HG02885 (cell line): ENCODE results near the gene SMG6.
"Not testable (repeated sequence)": the region's sequence is repeated elsewhere in the genome, so short reads cannot be mapped to it uniquely, and the experiment has no call there.

Experiments used
- ATAC-seq: cut with Tn5 transposase; IDR thresholded peaks from one replicate; pipeline ENCODE4 v1.9.1; 2021; ENCODE audit warnings: mild to moderate bottlenecking; ENCODE audit not compliant: unreplicated experiment, poor library complexity

SMG6 gene

DNA sequence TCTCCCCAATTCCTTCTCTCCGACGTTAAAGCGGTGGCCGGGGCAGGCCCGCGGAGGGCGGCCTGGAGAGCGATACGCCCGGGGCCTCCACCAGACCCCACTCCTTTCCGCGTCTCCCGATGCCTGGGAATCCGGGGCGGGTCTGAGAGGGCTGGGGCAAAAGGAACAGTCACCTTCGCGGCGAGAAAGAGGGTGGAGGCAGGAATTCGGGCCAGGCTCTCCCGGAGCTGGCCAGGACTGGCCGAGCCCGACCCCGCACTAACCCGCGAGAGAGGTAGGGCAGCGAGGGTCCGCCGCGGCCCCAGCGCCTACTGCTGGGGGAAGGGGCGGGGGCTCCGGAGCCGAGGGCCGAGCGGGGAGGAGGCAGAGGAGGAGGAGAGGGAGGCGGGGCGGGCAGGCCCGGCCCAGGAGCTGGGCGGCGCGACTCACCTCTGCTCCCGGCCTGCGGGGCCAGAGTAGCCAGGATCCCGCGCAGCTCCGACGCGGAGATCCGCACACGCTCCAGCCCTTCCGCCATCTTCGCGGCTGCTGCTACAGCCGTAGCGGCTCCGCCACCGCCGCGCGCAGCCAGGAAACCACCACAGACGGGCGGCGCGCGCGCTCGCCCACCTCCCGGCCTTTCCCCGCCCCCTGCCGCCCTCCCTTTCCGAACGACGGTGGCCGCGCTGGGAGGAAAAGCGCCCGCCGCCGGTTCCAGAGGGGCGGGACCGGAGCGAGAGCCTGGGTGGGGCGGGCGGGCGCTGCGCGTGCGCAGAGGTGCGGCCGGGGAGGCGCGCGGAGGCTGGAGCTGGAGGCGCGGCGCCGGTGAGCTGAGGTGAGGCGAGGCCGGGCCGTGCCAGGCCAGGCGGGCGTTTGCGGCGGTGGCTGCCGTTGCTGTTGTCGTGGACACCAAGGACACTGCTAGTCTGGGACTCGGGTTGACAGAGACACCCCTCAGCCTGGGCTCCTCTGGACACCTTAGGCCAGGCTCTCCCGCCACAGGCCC, at the start of gene SMG6, which contains the start of gene SRR:
TSS of gene SMG6 (minus strand) at position 582 of the 985 bp plus-strand sequence. CDS start at position 517, 65 bp downstream.
TSS of gene SRR (plus strand) at position 747 of the 985 bp plus-strand sequence. CDS start 11,611 bp downstream, outside the sequence.
- ATAC-seq = peak; percentile 81

- no peak for ATAC-seq
Observed at GRCh38 chr17:2351269-2351668, 47.7 kb upstream of the SMG6 start.

DNA sequence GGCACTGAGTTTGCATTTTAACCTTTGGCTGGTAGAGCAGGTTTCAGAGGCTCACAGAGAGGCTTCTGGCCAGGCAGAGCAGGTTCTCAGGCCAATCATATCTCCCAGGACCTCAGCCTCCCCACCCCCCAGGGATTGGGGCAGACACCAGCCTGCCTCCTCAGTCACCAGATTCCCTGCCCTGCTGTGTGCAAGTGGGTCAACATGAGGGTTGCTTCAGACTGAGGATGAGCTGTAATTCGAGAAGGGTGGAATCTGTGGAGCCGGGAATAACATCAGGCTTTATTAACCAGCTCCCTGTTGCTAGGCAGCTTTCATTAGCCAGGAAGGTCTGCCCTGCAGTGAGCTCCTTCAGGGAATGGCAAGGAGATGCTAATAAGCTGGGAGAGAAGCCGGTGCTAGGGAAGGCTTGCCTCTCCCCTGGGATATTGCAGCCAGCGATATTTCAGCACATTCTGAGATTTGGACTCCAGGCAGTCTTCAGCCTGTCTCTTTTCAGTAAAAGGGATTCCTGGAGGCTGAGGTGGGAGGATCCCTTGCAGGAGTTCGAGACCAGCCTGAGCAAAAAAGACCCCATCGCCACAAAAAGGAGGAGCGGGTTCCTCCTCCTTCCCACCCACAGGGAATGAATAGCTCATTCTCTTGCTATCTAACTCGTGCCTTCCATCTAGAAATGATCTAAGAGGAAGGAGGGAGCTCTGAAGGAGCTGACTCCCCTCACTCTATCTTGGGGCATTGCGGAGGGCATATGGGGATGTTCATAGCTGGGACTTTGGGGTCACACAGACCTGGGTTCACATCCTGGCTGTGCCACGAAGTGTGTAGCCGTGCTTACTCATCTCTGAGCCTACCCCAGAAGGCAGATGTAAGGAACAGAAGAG, 44.5 kb upstream of the SMG6 start:
- ATAC-seq = no peak

- no peak for ATAC-seq
Observed at GRCh38 chr17:2346475-2346874, 42.9 kb upstream of the SMG6 start.

DNA sequence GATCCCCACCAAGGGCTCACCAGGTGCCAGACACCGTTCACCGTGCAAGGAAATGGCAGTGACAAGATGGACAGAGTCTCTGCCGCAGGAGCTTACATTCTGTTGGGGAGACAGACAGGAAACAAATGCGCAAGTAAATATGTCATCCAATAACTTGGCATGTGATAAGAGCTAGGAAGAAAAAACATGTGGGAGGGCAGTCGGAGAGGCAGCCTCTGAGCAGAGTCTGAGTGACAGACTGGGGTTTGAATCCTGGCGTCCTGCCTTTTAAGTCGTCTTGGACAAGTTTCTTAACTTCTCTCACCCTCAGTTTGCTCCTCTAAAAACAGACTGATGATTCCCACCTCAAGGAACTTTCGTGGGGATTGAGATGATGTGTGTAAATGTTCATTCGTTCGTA, 40.9 kb upstream of the SMG6 start:
- no peak for ATAC-seq

DNA sequence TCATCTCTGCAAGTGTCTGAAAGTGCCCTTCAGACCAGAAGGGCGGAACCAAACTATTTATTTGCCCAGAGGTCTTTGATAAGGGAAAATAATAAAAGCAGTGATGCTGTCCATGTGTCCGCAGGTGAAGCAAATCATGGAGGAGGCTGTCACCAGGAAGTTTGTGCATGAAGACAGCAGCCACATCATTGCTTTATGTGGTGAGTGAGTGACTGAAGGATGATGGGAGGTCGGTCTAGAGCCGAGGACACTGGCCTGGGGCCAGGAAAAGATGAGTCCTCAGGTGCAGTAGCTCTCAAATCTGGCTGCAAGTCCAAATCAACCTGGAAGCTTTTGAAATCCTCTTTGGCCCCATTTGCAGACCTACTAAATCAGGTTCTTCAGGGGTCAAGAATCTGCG, 39.8 kb upstream of the SMG6 start:
- no peak for ATAC-seq

DNA sequence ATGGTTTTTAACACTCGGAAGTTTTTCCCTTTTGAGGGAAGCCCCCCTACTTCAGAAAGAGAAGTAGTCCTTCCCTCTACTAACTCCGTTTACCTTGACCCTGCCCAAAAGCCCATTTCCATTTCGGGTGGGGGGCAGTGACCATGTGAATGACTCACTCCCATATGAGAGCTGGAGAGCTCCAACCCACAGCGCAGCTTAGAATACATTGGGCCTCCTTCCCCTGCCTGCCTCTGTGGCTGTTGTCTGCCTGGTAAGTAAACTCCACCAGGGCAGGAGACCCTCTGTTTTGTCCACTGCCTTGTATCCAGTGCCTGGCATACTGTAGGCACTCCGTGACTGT, 34.7 kb upstream of the SMG6 start:
- ATAC-seq = no peak

DNA sequence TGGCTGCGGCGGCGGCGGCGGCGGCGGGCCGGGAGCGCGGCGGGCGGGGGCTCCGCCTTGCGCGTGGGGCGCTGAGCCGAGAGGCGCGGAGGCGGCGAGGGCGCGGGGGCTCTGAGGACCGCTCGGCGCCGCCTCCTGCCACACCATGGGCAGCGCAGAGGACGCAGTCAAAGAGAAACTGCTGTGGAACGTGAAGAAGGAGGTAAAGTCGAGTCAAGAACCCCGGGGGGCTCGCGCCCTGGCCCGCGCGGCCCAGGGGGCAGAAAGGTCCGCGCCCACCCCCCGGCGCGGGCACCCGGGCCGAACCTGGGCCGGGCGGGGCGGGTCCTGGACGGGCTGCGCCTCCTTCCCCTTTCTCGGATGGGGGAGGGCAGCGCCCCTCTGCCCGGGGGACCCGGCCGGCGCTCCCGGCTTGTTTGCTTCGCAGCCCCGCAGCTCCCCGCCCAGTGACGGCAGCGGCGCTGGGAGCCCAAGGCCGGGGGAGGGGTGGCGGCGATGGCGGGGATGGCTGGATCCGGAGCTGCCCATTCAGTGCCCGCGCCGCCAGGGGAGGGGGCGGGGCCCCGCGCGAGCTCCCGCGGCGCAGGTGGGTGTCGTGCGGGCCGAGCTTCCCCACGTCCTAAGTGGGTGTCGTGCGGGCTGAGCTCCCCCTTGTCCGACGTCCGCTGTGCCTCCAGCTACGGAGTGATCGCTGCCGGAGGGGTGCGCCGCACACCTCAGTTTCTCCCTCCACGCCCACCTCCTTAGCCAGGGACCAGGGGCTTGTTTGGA, 34.1 kb upstream of the SMG6 start:
- peak; percentile 33 for ATAC-seq

DNA sequence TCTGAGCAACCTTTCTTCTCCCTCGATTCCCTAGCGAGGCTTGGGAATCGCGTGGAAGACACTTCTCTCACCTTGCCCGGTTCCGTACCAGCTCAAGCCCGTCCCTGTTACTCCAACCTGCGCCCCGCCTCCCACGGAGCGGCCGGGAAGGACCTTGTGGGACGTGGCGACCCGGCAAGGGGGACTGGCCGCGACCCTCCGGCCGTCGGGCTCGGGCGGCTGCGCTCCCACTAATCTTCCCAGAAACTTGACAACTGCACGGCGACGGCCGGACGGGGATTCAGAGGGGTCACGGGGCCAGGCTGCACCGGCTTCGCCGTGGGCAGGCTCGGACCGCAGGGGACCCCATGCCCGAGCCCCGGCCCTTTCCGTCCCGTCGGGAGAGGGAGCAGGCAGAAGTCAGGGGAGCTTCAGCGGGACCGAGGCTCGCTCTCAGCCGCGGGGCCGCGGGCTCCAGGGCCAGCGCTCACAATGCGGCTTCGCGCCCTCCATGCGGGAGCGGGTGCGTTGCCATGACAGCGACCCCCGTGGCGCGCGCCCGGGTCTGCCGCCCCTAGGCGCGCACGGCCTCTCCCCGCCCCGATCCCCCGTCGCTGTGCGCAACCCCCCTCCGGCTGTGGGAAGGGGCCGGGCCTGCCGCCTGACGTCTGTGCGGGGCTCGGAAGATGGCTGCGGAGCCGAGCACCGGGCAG, 33.4 kb upstream of the SMG6 start, which contains the start of gene SGSM2:
TSS of gene SGSM2 (plus strand) at position 650 of the 692 bp plus-strand sequence. CDS start 188 bp downstream, outside the sequence.
- peak; percentile 36 for ATAC-seq

DNA sequence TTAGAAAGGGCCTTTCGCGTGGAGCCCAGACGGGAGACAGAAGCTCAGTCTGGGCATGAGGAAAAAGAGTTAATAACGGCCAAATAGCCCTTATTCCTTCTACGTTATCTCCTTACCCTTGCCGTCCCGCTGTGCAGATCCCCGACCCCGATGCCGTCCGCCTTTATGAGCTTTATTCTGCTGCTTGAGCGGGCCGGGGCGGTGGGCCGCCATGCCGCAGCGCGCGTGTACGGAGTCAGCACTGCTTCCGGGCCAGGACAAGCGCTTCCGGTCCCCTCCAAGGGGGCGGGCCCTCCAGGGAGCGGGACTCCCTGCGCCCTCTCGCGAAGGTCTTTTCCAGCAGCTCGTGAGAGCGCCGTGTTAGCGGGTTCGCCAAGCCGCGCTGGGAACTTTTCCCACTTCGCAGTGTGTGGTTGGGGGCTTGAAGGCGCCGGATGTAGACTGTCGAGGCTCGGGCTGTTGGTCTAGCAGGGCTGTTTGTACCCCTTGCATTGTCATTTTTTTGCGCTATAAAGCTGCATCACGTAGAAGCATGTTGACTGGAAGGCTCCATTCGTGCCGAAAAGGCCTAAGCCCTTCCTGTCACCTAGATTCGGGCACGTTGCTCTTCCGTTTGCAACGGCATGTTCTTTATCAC, 32.7 kb upstream of the SMG6 start, which contains the start of gene TSR1:
TSS of gene TSR1 (minus strand) at position 243 of the 637 bp plus-strand sequence. CDS start at position 213, 30 bp downstream.
- peak; percentile 87 for ATAC-seq

GRCh38 chr17:2335726-2336214, 32.2 kb upstream of the SMG6 start:
- no peak for ATAC-seq

DNA sequence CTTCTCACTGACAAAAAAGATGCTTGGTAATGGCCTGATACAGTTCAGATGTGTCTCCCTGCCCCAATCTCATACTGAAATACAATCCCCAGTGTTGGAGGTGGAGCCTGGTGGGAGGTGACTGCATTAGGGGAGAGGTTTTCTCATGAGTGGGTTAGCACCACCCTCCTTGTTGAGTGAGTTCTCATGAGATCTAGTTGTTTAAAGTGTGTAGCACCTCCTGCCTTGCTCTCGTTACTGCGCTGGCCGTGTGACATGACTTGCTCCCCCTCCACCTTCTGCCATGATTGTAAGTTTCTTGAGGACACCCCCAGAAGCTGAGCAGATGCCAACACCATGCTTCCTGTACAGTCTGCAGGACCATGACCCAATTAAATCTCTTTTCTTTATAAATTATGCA, 27.7 kb upstream of the SMG6 start:
- ATAC-seq = no peak

DNA sequence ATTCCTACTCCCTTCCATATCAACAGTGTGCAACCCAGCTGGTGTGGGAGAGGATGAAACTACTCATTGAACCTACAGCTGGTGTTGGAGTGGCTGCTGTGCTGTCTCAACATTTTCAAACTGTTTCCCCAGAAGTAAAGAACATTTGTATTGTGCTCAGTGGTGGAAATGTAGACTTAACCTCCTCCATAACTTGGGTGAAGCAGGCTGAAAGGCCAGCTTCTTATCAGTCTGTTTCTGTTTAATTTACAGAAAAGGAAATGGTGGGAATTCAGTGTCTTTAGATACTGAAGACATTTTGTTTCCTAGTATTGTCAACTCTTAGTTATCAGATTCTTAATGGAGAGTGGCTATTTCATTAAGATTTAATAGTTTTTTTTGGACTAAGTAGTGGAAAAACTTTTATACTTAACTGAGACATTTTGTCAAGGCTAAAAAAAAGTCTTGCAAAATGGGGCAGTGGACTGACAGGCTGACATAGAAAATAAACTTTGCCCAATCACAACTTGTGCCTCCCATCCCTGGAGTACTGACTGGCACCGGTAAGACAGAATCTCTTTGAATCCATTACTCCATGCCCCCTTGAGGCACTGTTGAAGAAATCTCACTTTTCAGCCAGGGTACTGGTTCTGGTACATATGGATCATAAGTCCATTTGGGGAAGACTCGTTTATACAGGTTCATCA, 20.2 kb upstream of the SMG6 start:
- no peak for ATAC-seq

- ATAC-seq = no peak
Observed at GRCh38 chr17:2321399-2321798, 17.8 kb upstream of the SMG6 start.

GRCh38 chr17:2319051-2319450, 15.5 kb upstream of the SMG6 start:
- ATAC-seq = no peak

GRCh38 chr17:2317796-2318195, 14.2 kb upstream of the SMG6 start:
- ATAC-seq = no peak

DNA sequence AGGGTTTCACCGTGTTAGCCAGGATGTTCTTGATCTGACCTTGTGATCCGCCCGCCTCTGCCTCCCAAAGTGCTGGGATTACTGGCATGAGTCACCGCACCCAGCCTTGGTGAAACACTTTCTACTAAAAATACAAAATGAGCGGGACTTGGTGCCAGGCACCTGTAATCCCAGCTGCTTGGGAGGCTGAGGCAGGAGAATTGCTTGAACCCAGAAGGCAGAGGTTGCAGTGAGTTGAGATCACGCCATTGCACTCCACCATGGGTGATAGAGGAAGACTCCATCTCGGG, 13.3 kb upstream of the SMG6 start:
- ATAC-seq = not testable (repeated sequence)

DNA sequence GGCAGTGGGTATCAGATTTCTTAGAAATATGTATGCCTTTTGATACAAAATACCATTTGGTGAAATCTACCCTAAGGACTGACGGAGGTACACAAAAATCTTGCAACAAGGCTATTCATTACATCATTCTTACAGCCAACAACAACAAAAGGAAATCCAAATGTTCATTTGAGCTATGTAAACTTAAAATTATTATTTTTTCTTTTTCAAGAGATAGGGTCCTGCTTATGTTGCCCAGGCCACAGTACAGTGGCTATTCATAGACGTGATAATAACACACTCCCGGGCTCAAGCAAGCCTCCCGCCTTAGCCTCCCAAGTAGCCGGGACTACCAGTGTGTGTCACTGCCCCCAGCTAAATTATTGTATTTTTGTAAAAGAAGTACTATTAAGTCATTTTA, 9.2 kb upstream of the SMG6 start:
- no peak for ATAC-seq
